Measurements from ENCODE around the gene POFUT2. TPM values are rescaled to one million over a fixed set of nuclear protein-coding genes. Genes with fewer than 3 reads are reported as not detected.

The POFUT2 gene
- polyA plus RNA-seq, 2 of the 4 experiments (the other 2 are of a cell fraction): 10.7 to 16.6 TPM

DNA sequence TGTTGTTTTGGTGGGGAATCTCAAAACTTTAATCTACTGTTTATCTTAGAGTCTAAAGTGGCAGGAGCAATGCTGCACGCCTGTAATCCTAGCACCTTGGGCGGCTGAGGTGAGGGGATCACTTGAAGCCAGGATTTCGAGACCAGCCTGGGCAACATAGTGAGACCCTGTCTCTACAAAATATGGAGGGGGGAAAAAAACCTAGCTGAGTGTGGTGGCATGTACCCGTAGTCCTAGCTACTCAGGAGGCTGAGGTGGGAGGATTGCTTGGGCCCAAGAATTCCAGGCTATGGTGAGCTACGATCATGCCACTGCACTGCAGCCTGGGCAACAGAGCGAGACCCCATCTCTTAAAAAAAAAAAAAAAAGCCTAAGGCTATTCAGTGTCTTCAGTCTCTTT, 38.1 kb downstream of the POFUT2 start:
- Histone ChIP-seq H3K4me3 (no peak overlapping the region), H3K9me3 (peaks cover 2% of the 10 kb centered on the region; the same call in 2 of the 3 replicates), H3K27ac (no peak overlapping the region), H3K4me1 (no peaks in the 10 kb centered on the region), H3K4me2 (no peak overlapping the region)
- ATAC-seq (no peak), DNase-seq (ENCODE audit: low read depth in 1 of 2, low spot score in 1 of 2) (no peak), FAIRE-seq (no peak)
- 78% methylated on average over 6 of the region's 6 CpGs for WGBS (ENCODE audit: missing lambda C conversion rate)
- CTCF ChIA-PET: interaction anchor here (0.8 kb wide), 1 partner anchor 22 kb away, joined by 3 read pairs; no protein-coding TSS in a partner anchor
- no peak for TF ChIP-seq ESRRA (IDR thresholded peaks at IDR 0.05; ENCODE audit: borderline replicate concordance, low read length)
- TF ChIP-seq PHF8 (IDR thresholded peaks at IDR 0.05; ENCODE audit: borderline replicate concordance, low read depth): no peak
- TF ChIP-seq, protein P1, sequence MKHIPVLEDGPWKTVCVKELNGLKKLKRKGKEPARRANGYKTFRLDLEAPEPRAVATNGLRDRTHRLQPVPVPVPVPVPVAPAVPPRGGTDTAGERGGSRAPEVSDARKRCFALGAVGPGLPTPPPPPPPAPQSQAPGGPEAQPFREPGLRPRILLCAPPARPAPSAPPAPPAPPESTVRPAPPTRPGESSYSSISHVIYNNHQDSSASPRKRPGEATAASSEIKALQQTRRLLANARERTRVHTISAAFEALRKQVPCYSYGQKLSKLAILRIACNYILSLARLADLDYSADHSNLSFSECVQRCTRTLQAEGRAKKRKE (CRISPR knock-in tag; IDR thresholded peaks at IDR 0.05; ENCODE audit: low read depth): no peak
- TF ChIP-seq CEBPB (IDR thresholded peaks at IDR 0.05): no peak
- no peak for TF ChIP-seq KDM1A (IDR thresholded peaks at IDR 0.05; ENCODE audit: low read depth)
- no peak for TF ChIP-seq POLR2A (IDR thresholded peaks at IDR 0.05; ENCODE audit: low read length)
- TF ChIP-seq, protein P2, sequence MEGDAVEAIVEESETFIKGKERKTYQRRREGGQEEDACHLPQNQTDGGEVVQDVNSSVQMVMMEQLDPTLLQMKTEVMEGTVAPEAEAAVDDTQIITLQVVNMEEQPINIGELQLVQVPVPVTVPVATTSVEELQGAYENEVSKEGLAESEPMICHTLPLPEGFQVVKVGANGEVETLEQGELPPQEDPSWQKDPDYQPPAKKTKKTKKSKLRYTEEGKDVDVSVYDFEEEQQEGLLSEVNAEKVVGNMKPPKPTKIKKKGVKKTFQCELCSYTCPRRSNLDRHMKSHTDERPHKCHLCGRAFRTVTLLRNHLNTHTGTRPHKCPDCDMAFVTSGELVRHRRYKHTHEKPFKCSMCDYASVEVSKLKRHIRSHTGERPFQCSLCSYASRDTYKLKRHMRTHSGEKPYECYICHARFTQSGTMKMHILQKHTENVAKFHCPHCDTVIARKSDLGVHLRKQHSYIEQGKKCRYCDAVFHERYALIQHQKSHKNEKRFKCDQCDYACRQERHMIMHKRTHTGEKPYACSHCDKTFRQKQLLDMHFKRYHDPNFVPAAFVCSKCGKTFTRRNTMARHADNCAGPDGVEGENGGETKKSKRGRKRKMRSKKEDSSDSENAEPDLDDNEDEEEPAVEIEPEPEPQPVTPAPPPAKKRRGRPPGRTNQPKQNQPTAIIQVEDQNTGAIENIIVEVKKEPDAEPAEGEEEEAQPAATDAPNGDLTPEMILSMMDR (IDR thresholded peaks at IDR 0.05): no peak
- no peak for TF ChIP-seq RFX5 (IDR thresholded peaks at IDR 0.05)
- POLR2A ChIA-PET: no interaction called here

DNA sequence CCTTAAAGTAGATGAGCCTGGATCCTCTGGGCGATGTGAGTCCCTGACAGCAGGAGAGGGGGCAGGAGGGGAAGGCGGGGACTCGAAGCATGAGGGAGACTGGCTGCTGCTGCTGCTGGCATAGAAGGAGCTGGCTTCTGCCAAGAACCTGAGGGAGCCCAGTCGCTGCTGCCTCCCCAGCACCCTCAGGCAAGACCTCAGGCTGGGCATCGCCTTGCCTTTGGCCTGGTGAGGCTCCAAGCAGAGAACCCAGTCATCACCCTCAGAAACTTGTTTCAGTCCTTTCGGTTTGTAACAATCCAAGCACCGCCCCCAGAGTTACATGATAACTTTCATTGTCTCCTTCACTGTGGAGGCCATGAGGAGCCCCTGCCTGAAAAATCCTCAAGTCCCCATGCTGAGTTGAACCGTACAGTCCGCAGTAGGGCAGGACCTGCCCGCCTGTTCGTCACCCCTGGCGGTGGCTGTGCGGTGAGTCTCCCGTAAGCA, 38.8 kb downstream of the POFUT2 start:
- no peak for TF ChIP-seq PHF8 (IDR thresholded peaks at IDR 0.05; ENCODE audit: borderline replicate concordance, low read depth)
- no peak for TF ChIP-seq HEYL (CRISPR knock-in tag; IDR thresholded peaks at IDR 0.05)
- TF ChIP-seq, protein P3, sequence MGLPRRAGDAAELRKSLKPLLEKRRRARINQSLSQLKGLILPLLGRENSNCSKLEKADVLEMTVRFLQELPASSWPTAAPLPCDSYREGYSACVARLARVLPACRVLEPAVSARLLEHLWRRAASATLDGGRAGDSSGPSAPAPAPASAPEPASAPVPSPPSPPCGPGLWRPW (IDR thresholded peaks at IDR 0.05): no peak
- ChIA-PET CTCF (interaction anchor here (1.0 kb wide), 1 partner anchor 109 kb away, joined by 3 read pairs; no protein-coding TSS in a partner anchor), POLR2A (no interaction called here)
- Histone ChIP-seq H3K4me1 (no peaks in the 10 kb centered on the region), H3K9me3 (peaks cover 9% of the 10 kb centered on the region), H3K4me2 (peak overlapping the region; percentile 61), H3K4me3 (no peak overlapping the region), H3K27ac (no peak overlapping the region)
- WGBS (ENCODE audit: missing lambda C conversion rate): 69% methylated on average over 12 of the region's 14 CpGs
- DNase-seq (ENCODE audit: low read depth in 1 of 2, low spot score in 1 of 2) (no peak), FAIRE-seq (no peak), ATAC-seq (peak; percentile 51 to 57; a peak in 5 of 6 replicates)

DNA sequence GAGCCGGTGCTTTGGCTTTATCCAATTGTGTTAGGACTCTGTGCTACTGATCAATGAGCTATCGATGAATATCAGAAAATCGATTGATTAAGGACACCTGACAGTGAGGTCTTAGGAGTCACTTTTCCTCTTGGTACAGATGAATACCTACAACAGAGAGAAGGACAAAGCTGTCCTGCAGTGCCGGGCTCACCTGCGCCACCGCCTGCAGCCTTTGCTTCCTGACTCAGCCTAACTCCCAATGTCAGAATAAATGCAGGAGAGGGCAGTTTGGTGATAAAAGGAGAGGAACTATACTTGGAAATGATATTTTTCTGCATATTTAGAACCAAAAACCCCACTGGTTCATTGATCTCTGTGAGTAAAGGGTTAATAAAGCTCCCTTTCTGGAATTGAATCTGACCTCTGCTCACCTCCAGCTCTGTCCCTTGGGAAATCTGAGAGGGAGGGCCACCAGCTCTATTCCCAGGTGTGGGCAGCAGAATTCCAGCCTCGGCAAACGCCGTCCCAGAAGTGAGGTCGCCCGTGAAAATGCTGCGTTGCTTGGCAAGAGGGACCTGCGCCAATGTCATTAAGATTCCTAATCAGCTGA, 39.3 kb downstream of the POFUT2 start:
- Histone ChIP-seq H3K4me3 (no peak overlapping the region), H3K27ac (no peak overlapping the region), H3K4me2 (peak overlapping the region; percentile 61), H3K4me1 (no peaks in the 10 kb centered on the region), H3K9me3 (peaks cover 15% of the 10 kb centered on the region)
- no peak for FAIRE-seq
- ChIA-PET POLR2A (no interaction called here), CTCF (interaction anchor here (1.0 kb wide), 1 partner anchor 109 kb away, joined by 3 read pairs; no protein-coding TSS in a partner anchor)
- ATAC-seq: peak in 1 of 2 experiments; percentile 16; a peak in 1 of 6 replicates
- no peak for DNase-seq (ENCODE audit: low read depth in 1 of 2, low spot score in 1 of 2)
- 38% methylated on average over 12 of the region's 13 CpGs for WGBS (ENCODE audit: missing lambda C conversion rate)
- TF ChIP-seq TFCP2L1 (CRISPR knock-in tag; IDR thresholded peaks at IDR 0.05) (no peak), HDAC2 (IDR thresholded peaks at IDR 0.05) (no peak), ZNF302 (CRISPR knock-in tag; IDR thresholded peaks at IDR 0.05) (no peak), HEYL (CRISPR knock-in tag; IDR thresholded peaks at IDR 0.05) (no peak), SREBF2 (IDR thresholded peaks at IDR 0.05) (no peak)

DNA sequence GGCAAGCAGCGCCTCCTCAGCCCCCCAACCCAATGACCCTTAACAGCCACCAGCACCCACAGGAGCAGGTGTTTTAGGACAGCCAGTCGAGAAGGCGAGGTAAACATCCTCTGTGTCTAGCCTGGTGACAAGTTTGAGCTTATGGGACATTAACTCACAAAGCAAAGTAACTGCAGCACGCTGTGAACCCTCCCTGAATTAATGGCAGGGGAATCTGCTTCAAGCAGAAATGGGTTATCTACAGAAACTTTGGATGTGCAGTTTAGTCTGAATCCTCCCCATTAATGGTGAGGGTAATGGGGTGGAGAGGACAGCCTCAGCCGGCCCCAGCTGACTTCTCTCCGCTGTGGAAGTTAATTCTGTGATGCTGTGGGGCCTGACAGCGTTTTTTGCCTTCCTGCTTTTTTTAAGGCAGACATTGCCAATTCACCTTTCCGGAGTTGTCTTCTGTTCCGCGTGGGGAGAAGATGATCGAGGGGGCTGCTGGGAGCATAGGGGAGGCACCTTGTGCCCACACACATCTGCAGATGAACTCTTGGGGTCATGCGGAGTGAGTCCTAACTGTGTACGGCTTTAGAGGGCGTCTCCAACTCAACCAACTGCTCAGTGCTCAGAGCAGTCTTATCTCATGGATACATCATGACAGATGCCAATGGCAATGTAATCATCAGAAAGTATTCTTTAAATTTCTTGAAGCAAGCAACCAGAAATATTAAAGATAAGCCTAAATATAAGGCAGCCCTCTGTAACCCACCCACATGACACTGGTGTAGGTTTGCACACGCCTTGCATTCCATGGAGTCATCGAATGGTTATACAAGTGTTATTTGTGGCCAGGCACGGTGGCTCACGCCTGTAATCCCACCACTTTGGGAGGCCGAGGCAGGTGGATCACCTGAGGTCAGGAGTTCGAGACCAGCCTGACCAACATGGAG, 41.0 kb downstream of the POFUT2 start:
- Histone ChIP-seq H3K4me1 (no peaks in the 10 kb centered on the region), H3K4me3 (no peak overlapping the region), H3K9me3 (peaks cover 21% of the 10 kb centered on the region), H3K4me2 (no peak overlapping the region), H3K27ac (no peak overlapping the region)
- DNase-seq (ENCODE audit: low read depth in 1 of 2, low spot score in 1 of 2) (no peak), FAIRE-seq (no peak), ATAC-seq (no peak)
- POLR2A ChIA-PET: no interaction called here
- TF ChIP-seq, protein P4, sequence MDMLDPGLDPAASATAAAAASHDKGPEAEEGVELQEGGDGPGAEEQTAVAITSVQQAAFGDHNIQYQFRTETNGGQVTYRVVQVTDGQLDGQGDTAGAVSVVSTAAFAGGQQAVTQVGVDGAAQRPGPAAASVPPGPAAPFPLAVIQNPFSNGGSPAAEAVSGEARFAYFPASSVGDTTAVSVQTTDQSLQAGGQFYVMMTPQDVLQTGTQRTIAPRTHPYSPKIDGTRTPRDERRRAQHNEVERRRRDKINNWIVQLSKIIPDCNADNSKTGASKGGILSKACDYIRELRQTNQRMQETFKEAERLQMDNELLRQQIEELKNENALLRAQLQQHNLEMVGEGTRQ (IDR thresholded peaks at IDR 0.05): no peak
- TF ChIP-seq EHF (CRISPR knock-in tag; IDR thresholded peaks at IDR 0.05): no peak
- TF ChIP-seq HOXB13 (CRISPR knock-in tag; IDR thresholded peaks at IDR 0.05; ENCODE audit: low read depth): no peak
- TF ChIP-seq TFCP2L1 (CRISPR knock-in tag; IDR thresholded peaks at IDR 0.05): no peak
- TF ChIP-seq FOSL2 (IDR thresholded peaks at IDR 0.05): no peak
- no peak for TF ChIP-seq FOSL2 (CRISPR knock-in tag; IDR thresholded peaks at IDR 0.05)
- TF ChIP-seq, protein P3 (IDR thresholded peaks at IDR 0.05): no peak
- TF ChIP-seq EP300 (IDR thresholded peaks at IDR 0.05): no peak
- TF ChIP-seq, protein P5, sequence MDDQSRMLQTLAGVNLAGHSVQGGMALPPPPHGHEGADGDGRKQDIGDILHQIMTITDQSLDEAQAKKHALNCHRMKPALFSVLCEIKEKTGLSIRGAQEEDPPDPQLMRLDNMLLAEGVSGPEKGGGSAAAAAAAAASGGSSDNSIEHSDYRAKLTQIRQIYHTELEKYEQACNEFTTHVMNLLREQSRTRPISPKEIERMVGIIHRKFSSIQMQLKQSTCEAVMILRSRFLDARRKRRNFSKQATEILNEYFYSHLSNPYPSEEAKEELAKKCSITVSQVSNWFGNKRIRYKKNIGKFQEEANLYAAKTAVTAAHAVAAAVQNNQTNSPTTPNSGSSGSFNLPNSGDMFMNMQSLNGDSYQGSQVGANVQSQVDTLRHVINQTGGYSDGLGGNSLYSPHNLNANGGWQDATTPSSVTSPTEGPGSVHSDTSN (IDR thresholded peaks at IDR 0.05): no peak
- TF ChIP-seq ZC3H11A (IDR thresholded peaks at IDR 0.05): no peak
- no peak for TF ChIP-seq HOXB5 (CRISPR knock-in tag; IDR thresholded peaks at IDR 0.05)
- CTCF ChIA-PET: interaction anchor here (0.8 kb wide), 1 partner anchor 105 kb away, joined by 4 read pairs; no protein-coding TSS in a partner anchor
- 52% methylated on average over 20 of the region's 20 CpGs for WGBS (ENCODE audit: missing lambda C conversion rate)
